Measurements from ENCODE around the gene ZNF446. TPM values are rescaled to one million over a fixed set of nuclear protein-coding genes. Genes with fewer than 3 reads are reported as not detected.
A peak's percentile ranks its signal among the peaks of the same experiment; 100 is the strongest.

The ZNF446 gene
- total and polyA plus RNA-seq, 12 donors: 4.2 to 11.1 (median 5.7) TPM

DNA sequence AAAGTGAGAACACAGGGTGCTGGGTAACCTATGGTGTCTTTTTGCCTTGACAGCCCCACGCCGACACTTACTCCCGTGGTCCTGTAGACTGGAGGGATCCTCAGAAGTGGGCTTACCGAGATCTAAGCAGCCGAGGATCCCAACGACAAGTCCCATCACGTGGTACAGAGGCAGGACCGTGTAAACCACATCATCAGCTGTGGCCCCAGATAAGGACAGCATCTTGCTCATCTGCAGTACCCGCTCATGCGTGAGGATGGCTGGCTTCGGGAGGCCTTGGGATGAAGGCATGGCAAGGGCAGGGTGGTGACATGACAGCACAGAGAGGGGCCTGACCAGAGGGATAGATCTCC lies 33.6 kb downstream of the ZNF446 start:
- TF ChIP-seq CTCF (IDR thresholded peaks at IDR 0.05): no peak
- Histone ChIP-seq H3K27me3 (no peaks in the 10 kb centered on the region), H3K4me3 (no peak overlapping the region), H3K9me3 (peaks cover 0 to 10% (median 0%) of the 10 kb centered on the region in 11 donors), H3K4me1 (peaks cover 0 to 14% (median 7%) of the 10 kb centered on the region in 9 donors), H3K36me3 (peaks cover 0 to 8% (median 0%) of the 10 kb centered on the region in 9 donors), H3K27ac (no peak overlapping the region)
- intact Hi-C loops (cut with DNase I): no loop called here
- no peak for ATAC-seq
- no peak for DNase-seq
- 87 to 90% methylated on average over 11 of the region's 11 CpGs for WGBS, 2 donors

DNA sequence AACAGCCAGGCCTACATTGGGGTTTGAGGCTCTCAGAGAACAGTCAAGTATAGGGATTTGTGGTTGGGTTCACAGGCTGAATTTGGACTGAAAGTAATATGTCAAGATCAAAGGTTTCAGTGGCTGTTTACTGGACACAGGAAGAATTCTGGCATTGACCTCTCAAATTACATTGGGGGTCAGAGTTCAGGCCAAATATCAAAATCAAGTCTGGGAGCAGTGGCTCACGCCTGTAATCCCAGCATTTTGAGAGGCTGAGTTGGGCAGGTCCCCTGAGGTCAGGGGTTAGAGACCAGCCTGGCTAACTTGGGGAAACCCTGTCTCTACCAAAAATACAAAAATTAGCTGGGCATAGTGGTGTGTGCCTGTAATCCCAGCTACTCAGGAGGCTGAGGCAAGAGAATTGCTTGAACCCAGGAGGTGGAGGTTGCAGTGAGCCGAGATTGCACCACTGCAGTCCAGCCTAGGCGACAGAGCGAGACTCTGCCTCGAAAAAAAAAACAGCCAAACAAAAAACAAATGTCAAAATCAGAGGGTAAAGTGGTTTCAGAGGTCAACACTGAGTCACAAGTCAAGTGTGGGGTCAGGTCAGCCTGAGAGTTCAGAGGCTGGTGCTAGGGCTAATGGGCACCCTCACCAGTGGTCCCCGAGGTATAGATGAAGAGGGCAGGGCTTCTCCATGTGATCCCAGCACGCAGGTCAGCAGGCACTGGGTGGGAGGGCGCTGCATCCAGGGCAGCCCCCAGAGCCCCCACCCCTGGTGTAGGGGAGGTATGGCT lies 34.1 kb downstream of the ZNF446 start:
- no peak for ATAC-seq
- WGBS, 2 donors: 81 to 82% methylated on average over 8 of the region's 8 CpGs

GRCh38 chr19:58511353-58512208 lies 35.4 kb downstream of the ZNF446 start, which contains the start of gene SLC27A5:
Gene SLC27A5, minus strand, starts transcription at chr19:58511992. Its CDS starts 37 bp downstream, at chr19:58511955.
- ATAC-seq: no peak
- TF ChIP-seq CTCF (IDR thresholded peaks at IDR 0.05): no peak
- intact Hi-C loops (cut with DNase I): no loop called here
- 89 to 90% methylated on average over 25 of the region's 25 CpGs for WGBS, 2 donors
- Histone ChIP-seq H3K27me3 (no peaks in the 10 kb centered on the region), H3K36me3 (peaks cover 0 to 22% (median 8%) of the 10 kb centered on the region in 9 donors), H3K27ac (no peak within 1 kb of the TSS), H3K4me1 (peaks cover 3 to 30% (median 19%) of the 10 kb centered on the region in 9 donors), H3K9me3 (peaks cover 0 to 10% (median 0%) of the 10 kb centered on the region in 11 donors), H3K4me3 (no peak within 1 kb of the TSS)
- no peak for DNase-seq

More for the DNA sequence above, 34.1 kb downstream of the ZNF446 start:
- no peak for TF ChIP-seq CTCF (IDR thresholded peaks at IDR 0.05)
- Histone ChIP-seq H3K9me3 (peaks cover 0 to 10% (median 0%) of the 10 kb centered on the region in 11 donors), H3K27me3 (no peaks in the 10 kb centered on the region), H3K4me1 (peaks cover 0 to 19% (median 13%) of the 10 kb centered on the region in 9 donors), H3K27ac (no peak overlapping the region), H3K4me3 (no peak overlapping the region), H3K36me3 (peaks cover 0 to 8% (median 0%) of the 10 kb centered on the region in 9 donors)
- intact Hi-C loops (cut with DNase I): no loop called here
- DNase-seq: no peak

DNA sequence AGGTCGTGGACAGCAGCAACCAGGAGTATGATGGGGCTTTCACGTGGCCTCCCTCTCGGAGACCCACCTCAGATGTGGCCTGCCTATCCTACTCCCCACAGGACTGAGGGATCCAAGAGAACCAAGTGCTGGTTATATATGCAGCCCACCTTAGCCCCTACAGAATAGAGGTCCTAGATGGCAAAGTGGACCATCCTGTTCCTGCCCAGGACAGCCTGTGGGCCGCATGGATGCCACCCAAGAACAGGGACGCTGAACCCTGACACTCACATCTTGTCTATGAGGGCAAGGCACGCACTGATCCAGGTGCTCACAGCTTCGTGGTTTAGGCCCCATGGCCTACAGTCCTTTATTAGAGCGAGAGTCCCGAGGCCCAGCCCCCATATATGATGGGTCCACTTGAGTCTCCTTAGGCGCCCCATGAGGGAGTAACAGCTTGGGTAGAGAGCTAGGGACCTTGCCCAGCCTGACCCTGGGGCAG lies 37.1 kb downstream of the ZNF446 start:
- DNase-seq (no peak), ATAC-seq (peak in 3 of 8 donors; percentile 10 to 12 (median 10))
- WGBS, 2 donors: 85 to 86% methylated on average over 10 of the region's 10 CpGs
- Histone ChIP-seq H3K27me3 (no peaks in the 10 kb centered on the region), H3K4me1 (peaks cover 7 to 47% (median 33%) of the 10 kb centered on the region in 9 donors), H3K4me3 (no peak overlapping the region), H3K36me3 (peaks cover 0 to 32% (median 16%) of the 10 kb centered on the region in 9 donors), H3K9me3 (no peaks in the 10 kb centered on the region), H3K27ac (peak overlapping the region in 6 of 10 donors; percentile 21 to 72 (median 46))
- intact Hi-C loops (cut with DNase I): no loop called here
- TF ChIP-seq CTCF (IDR thresholded peaks at IDR 0.05): no peak
